Panc1 (cell line): Measurements from ENCODE around the gene TMEM88. TPM values are rescaled to one million over a fixed set of nuclear protein-coding genes. Genes with fewer than 3 reads are reported as not detected.

ENCODE experiments used
- ATAC-seq: fragments of 200-7000 bp; cut with Tn5 transposase; 2 replicates; pipeline ENCODE4 v1.9.1; 2020; ENCODE audit warnings: mild to moderate bottlenecking, moderate library complexity
- BruUV-seq: library from RNA; stranded (reverse); fragments of 400-500 nt; replicated peaks from 2 replicates; lab custom pipeline; 2021; lab: Mats Ljungman, UMichigan
- CTCF ChIA-PET: fragments of 300-600 bp; sonication (Branson Sonifier 250); formaldehyde crosslinking; loops from one replicate; lab custom pipeline; 2022; ENCODE audit warnings: antibody characterized with exemption; lab: Charles Lee
- POLR2A ChIA-PET: fragments of 300-600 bp; sonication (Branson Sonifier 250); formaldehyde crosslinking; loops from one replicate; lab custom pipeline; 2022; ENCODE audit warnings: antibody characterized with exemption; lab: Charles Lee
- DNase-seq: peaks from one replicate; pipeline ENCODE4 v3.0.0-alpha.2; 2010; ENCODE audit warnings: low read depth, low spot score
- H3K27ac ChIP-seq: 2 replicates; pipeline ENCODE4 v1.5.1; 2011; ENCODE audit warnings: mild to moderate bottlenecking, low read length, inconsistent platforms
- H3K27me3 ChIP-seq: fragments of 200-500 bp; sonication (Bioruptor generic); 2 replicates; pipeline ENCODE4 v1.6.0; 2014; ENCODE audit warnings: low read length, inconsistent platforms; ENCODE audit not compliant: control insufficient read depth, insufficient read depth
- H3K36me3 ChIP-seq: fragments of 200-500 bp; sonication (Bioruptor generic); 2 replicates; pipeline ENCODE4 v1.5.1; 2014; ENCODE audit warnings: inconsistent platforms, mild to moderate bottlenecking, low read length, moderate library complexity; ENCODE audit not compliant: control insufficient read depth, insufficient read depth
- H3K4me1 ChIP-seq: 2 replicates; pipeline ENCODE4 v1.5.1; 2011; ENCODE audit warnings: inconsistent platforms, mild to moderate bottlenecking, low read length, moderate library complexity; ENCODE audit not compliant: control insufficient read depth, insufficient read depth
- H3K4me3 ChIP-seq, 2 experiments: 2 replicates each; pipeline ENCODE4 v1.5.1; 2011 to 2012; ENCODE audit warnings: low read depth in 2 of 2, low read length in 2 of 2, mild to moderate bottlenecking in 2 of 2, inconsistent platforms in 1 of 2, moderate library complexity in 1 of 2
- H3K9me3 ChIP-seq: fragments of 200-500 bp; sonication (Bioruptor generic); 2 replicates; pipeline ENCODE4 v1.5.1; 2014; ENCODE audit warnings: low read depth, mild to moderate bottlenecking, inconsistent platforms, low read length, moderate library complexity; ENCODE audit not compliant: control insufficient read depth, insufficient read depth
- POLR2AphosphoS5 ChIP-seq: IDR thresholded peaks from 2 replicates; pipeline ENCODE4 v1.6.1; 2012; ENCODE audit warnings: mild to moderate bottlenecking, low read depth, low read length, moderate library complexity
- SIN3A ChIP-seq: IDR thresholded peaks from 2 replicates; pipeline ENCODE4 v1.6.1; 2012; ENCODE audit warnings: low read depth, mild to moderate bottlenecking, low read length, moderate library complexity, borderline replicate concordance; ENCODE audit not compliant: insufficient read depth
- TCF7L2 ChIP-seq: IDR thresholded peaks from 2 replicates; pipeline ENCODE4 v1.6.1; 2011; ENCODE audit warnings: mild to moderate bottlenecking, low read depth, low read length, inconsistent platforms
- in situ Hi-C: cut with HindIII; loops from 2 replicates; pipeline ENCODE4 v1.10.0; 2016; ENCODE audit warnings: low sequenced_read_pairs, low pct_unique_long_range_greater_than_20kb
- intact Hi-C: fragments of 100-400 bp; cut with micrococcal nuclease; formaldehyde crosslinking; loops from one replicate; pipeline ENCODE4 v1.10.0; 2022; ENCODE audit not compliant: unreplicated experiment
- total RNA-seq: library from RNA; stranded (reverse); gene quantifications from one replicate; pipeline ENCODE4 v1.2.1, GENCODE V29; 2021; ENCODE audit not compliant: unreplicated experiment
- TF ChIP-seq, protein P1 (sequence below): fragments of 450-650 bp; IDR thresholded peaks from 2 replicates; pipeline ENCODE4 v1.5.1; 2017; ENCODE audit warnings: mild to moderate bottlenecking
- TF ChIP-seq, protein P2 (sequence below), 2 experiments: IDR thresholded peaks; 2 replicates each; pipeline ENCODE4 v1.6.1; 2011 to 2012; ENCODE audit warnings: low read depth in 2 of 2, control low read depth in 1 of 2, low read length in 1 of 2, mild to moderate bottlenecking in 1 of 2, moderate library complexity in 1 of 2; ENCODE audit not compliant: insufficient read depth in 1 of 2

Gene TMEM88
- total RNA-seq, 1 experiment from 2014 or later, result 1.6 TPM

DNA sequence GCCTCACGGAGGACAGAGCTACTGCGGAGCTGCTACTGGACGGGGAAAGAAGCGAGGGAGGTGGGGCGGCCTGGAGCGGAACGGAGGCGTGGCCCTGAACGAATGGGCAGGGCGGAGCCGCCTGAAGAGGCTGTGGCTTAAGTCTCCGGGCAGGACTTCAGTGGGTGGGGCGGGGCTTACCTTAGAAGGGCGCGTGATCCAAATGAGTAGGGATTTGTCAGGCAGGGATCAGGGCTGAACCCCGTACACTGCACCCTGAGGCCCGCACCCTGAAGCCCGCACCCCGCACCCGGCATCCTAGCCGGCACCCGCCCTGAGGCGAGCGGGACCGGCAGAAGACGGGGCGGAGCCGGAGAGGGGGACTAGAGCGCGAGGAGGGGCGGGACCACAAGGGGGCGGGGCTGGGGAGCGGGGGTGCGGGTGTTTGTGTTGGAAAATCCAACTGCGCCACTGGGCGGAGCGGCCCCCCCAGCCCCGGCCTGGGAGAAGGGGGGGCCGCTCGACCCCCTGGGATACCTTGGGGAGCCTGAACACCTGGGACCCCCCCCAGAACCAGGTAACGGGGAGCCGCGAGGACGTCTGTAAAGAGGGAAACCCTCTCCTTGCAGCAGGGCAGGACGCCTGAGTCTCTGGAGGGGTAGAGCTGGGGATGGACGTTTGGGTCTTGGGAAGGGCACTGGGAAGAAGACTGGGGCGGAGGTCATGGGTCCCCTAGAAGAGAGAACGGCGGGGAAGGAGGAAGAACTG lies 20.9 kb upstream of the TMEM88 start, which contains the start of gene KDM6B:
Gene KDM6B, plus strand, starts transcription at position 423 of the 747 bp plus-strand sequence. CDS start 11,338 bp downstream, outside the sequence.
- TF ChIP-seq SIN3A (no peak), TCF7L2 (no peak), POLR2AphosphoS5 (no peak)
- TF ChIP-seq, protein P1, sequence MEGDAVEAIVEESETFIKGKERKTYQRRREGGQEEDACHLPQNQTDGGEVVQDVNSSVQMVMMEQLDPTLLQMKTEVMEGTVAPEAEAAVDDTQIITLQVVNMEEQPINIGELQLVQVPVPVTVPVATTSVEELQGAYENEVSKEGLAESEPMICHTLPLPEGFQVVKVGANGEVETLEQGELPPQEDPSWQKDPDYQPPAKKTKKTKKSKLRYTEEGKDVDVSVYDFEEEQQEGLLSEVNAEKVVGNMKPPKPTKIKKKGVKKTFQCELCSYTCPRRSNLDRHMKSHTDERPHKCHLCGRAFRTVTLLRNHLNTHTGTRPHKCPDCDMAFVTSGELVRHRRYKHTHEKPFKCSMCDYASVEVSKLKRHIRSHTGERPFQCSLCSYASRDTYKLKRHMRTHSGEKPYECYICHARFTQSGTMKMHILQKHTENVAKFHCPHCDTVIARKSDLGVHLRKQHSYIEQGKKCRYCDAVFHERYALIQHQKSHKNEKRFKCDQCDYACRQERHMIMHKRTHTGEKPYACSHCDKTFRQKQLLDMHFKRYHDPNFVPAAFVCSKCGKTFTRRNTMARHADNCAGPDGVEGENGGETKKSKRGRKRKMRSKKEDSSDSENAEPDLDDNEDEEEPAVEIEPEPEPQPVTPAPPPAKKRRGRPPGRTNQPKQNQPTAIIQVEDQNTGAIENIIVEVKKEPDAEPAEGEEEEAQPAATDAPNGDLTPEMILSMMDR, result no peak
- TF ChIP-seq, protein P2, sequence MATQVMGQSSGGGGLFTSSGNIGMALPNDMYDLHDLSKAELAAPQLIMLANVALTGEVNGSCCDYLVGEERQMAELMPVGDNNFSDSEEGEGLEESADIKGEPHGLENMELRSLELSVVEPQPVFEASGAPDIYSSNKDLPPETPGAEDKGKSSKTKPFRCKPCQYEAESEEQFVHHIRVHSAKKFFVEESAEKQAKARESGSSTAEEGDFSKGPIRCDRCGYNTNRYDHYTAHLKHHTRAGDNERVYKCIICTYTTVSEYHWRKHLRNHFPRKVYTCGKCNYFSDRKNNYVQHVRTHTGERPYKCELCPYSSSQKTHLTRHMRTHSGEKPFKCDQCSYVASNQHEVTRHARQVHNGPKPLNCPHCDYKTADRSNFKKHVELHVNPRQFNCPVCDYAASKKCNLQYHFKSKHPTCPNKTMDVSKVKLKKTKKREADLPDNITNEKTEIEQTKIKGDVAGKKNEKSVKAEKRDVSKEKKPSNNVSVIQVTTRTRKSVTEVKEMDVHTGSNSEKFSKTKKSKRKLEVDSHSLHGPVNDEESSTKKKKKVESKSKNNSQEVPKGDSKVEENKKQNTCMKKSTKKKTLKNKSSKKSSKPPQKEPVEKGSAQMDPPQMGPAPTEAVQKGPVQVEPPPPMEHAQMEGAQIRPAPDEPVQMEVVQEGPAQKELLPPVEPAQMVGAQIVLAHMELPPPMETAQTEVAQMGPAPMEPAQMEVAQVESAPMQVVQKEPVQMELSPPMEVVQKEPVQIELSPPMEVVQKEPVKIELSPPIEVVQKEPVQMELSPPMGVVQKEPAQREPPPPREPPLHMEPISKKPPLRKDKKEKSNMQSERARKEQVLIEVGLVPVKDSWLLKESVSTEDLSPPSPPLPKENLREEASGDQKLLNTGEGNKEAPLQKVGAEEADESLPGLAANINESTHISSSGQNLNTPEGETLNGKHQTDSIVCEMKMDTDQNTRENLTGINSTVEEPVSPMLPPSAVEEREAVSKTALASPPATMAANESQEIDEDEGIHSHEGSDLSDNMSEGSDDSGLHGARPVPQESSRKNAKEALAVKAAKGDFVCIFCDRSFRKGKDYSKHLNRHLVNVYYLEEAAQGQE (IDR thresholded peaks at IDR 0.05; ENCODE audit: insufficient read depth in 1 of 2, low read depth in 2 of 2, low read length in 1 of 2), result no peak
- peak; percentile 76 for ATAC-seq
- H3K4me1 ChIP-seq, result peaks cover 20% of the 10 kb centered on the region
- POLR2A ChIA-PET, result interaction anchor here (1.1 to 1.8 kb wide), 2 partner anchors 10 to 23 kb away, joined by 4 to 7 read pairs; partner anchors contain the start of gene NAA38
- intact Hi-C loops (no loop called here), in situ Hi-C loops (no loop called here)
- H3K27ac ChIP-seq, result peak within 1 kb of the TSS; percentile 66
- H3K4me3 ChIP-seq, result peak within 1 kb of the TSS; percentile 66 to 83
- BruUV-seq, result no TSS peak
- H3K36me3 ChIP-seq, result no peaks in the 10 kb centered on the region; the same call in 1 of the 2 replicates
- no peak for DNase-seq
- no peaks in the 10 kb centered on the region for H3K27me3 ChIP-seq
- H3K9me3 ChIP-seq, result no peaks in the 10 kb centered on the region
- CTCF ChIA-PET, result no interaction called here

DNA sequence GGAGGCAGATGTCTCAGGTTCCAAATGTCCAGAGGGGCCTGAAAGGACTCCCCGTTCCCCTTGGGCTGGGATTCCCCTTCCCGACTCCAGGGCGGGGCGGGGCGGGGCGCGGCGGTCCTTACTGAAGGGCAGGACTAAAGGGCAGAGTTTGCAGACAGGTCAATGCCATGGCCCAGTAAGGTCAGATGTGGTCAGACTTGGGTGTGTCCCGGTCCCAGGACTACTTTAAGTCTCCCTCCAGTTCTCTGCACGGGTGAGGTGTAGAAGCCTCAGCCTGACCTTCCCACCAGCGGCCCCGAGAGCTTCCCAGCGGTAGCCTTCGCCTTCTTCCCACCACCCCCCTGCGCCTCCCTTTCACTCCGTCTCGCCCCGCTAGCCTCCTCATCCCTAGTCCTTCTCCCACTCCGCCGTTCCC lies 20.3 kb upstream of the TMEM88 start:
- BruUV-seq, result no TSS peak
- intact Hi-C loops (no loop called here), in situ Hi-C loops (no loop called here)
- TF ChIP-seq POLR2AphosphoS5 (no peak), SIN3A (0 out of 2 replicates have a peak, but pooled peaks have one; percentile 56)
- peak overlapping the region; percentile 66 to 83 for H3K4me3 ChIP-seq
- CTCF ChIA-PET, result interaction anchor here (1.4 kb wide), 1 partner anchor 23 kb away, joined by 6 read pairs; the partner anchor contains the start of genes CYB5D1 and NAA38
- peak; percentile 31 for ATAC-seq
- H3K27me3 ChIP-seq, result no peaks in the 10 kb centered on the region
- H3K36me3 ChIP-seq, result no peaks in the 10 kb centered on the region; the same call in 1 of the 2 replicates
- H3K9me3 ChIP-seq, result no peaks in the 10 kb centered on the region
- peak overlapping the region; percentile 66 for H3K27ac ChIP-seq
- no peak for DNase-seq
- H3K4me1 ChIP-seq, result peaks cover 26% of the 10 kb centered on the region
- POLR2A ChIA-PET, result interaction anchor here (1.8 kb wide), 1 partner anchor 10 kb away, joined by 7 read pairs; no protein-coding TSS in a partner anchor
